Naive B cell (primary cell): ENCODE measurements around the gene AMMECR1L. TPM values are rescaled to one million over a fixed set of nuclear protein-coding genes. Genes with fewer than 3 reads are reported as not detected.
"Not testable (repeated sequence)": the region's sequence is repeated elsewhere in the genome, so short reads cannot be mapped to it uniquely, and the experiment has no call there.

Experiments
- ATAC-seq, 2 donors: fragments of 150-1000 bp; cut with Tn5 transposase; 2 replicates each; pipeline ENCODE4 v1.10.0; 2021; ENCODE audit warnings: low read depth in 2 of 2, mild to moderate bottlenecking in 2 of 2, moderate library complexity in 2 of 2
- DNase-seq: peaks from one replicate; pipeline ENCODE4 v3.0.0; 2022
- H3K27ac Mint-ChIP-seq, 6 donors: one replicate each; pipeline ENCODE4 v1.8.0; 2020 to 2022; ENCODE audit warnings: mild to moderate bottlenecking in 6 of 6, mixed read lengths in 6 of 6, moderate library complexity in 5 of 6, inconsistent platforms in 2 of 6
- H3K27me3 Mint-ChIP-seq, 3 donors: one replicate each; pipeline ENCODE4 v1.8.0; 2021 to 2022; ENCODE audit warnings: mixed read lengths in 3 of 3, mild to moderate bottlenecking in 1 of 3
- H3K36me3 Mint-ChIP-seq, 2 donors: one replicate each; pipeline ENCODE4 v1.8.0; 2020 to 2022; ENCODE audit warnings: mixed read lengths in 2 of 2, inconsistent platforms in 1 of 2, mild to moderate bottlenecking in 1 of 2
- H3K4me1 Mint-ChIP-seq, 3 donors: one replicate each; pipeline ENCODE4 v1.8.0; 2020 to 2022; ENCODE audit warnings: mixed read lengths in 3 of 3, inconsistent platforms in 1 of 3, mild to moderate bottlenecking in 1 of 3, moderate library complexity in 1 of 3
- H3K4me3 Mint-ChIP-seq, 8 donors: one replicate each; pipeline ENCODE4 v1.8.0; 2020 to 2022; ENCODE audit warnings: mild to moderate bottlenecking in 8 of 8, mixed read lengths in 8 of 8, moderate library complexity in 8 of 8, inconsistent platforms in 2 of 8
- H3K9me3 Mint-ChIP-seq, 7 donors: one replicate each; pipeline ENCODE4 v1.8.0; 2020 to 2022; ENCODE audit warnings: mixed read lengths in 7 of 7, mild to moderate bottlenecking in 5 of 7, inconsistent platforms in 2 of 7, moderate library complexity in 1 of 7
- polyA plus RNA-seq, 6 donors: library from polyadenylated mRNA; unstranded; fragments of 300-500 nt; fragmentation: Illumina TruSeq; gene quantifications; one replicate each; pipeline ENCODE4 v1.2.3, GENCODE V29; 2021; ENCODE audit warnings: low read depth in 6 of 6

AMMECR1L gene
- polyA plus RNA-seq, result 1 to 10 TPM; 3.7 to 9.9 (median 7.4) TPM

DNA sequence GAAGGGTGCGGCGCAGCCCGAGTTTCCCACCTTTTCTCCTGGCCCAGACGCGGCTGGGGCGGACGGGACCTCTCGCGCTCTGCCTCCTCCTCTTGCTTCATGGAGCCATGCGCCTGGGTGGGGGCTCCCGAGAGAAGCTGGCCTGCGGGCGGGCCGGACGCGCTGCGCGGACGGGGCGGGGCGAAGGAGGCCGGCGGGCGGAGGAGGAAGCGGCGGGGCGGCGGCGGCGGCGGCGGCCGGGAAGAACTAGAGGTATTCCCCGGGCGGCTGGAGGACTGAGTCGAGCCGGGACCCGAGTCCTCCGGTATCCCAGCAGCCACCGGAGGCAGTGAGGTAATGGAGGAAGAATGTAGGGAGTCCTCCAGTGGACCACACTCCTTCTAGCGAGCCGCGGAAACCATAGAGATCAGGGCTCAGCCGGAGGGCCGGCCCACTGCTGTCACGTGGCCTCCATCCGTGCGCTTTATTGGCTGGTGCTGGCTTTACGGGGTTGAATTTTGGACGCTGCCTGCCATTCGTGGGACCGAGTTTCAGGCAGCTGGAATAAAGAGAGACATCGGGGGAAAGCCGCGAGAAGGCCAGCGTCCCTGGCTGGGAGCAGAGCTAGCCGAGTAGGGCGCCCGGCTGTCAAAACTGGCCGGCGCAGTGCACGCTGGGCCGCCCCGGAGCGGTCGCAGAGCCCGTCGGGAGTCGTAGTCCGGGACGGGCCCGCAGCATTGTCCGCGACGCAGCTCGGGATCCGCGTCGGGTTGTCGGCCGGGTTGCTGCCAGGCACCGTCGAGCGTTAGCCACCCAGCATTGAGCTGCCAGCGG is at the start of gene AMMECR1L:
AMMECR1L (minus strand) TSS at position 177 of the 813 bp plus-strand sequence. CDS start 11,722 bp downstream, outside the sequence.
- Mint-ChIP-seq H3K27ac (peak within 1 kb of the TSS; percentile 87 to 95 (median 93)), H3K4me3 (peak within 1 kb of the TSS; percentile 89 to 97 (median 91)), H3K4me1 (peaks cover 17 to 42% (median 29%) of the 10 kb centered on the region in 3 donors)
- DNase-seq, result peak; percentile 81
- peak; percentile 85 to 86 for ATAC-seq
- H3K36me3 Mint-ChIP-seq, H3K27me3 Mint-ChIP-seq, H3K9me3 Mint-ChIP-seq: not testable (repeated sequence)

DNA sequence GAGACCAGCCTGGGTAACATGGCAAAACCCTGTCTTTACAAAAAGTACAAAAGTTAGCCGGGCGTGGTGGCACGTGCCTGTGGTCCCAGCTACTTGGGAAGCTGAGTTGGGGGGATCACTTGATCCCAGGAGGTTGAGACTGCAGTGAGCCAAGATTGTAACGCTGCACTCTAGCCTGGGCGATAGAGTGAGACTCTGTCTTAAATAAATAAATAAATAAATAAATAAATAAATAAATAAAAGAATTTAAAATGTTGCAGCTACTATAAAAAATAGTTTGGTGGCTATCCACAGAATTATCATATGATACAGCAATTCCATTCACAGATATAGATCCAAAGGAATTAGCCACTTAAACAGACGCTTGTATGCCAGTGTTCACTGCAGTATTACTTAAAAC is 49.6 kb upstream of the AMMECR1L start:
- H3K27me3 Mint-ChIP-seq, result no peaks in the 10 kb centered on the region
- H3K4me1 Mint-ChIP-seq, result no peaks in the 10 kb centered on the region
- DNase-seq (no peak), ATAC-seq (no peak)
- H3K9me3 Mint-ChIP-seq, result no peaks in the 10 kb centered on the region
- no peak overlapping the region for H3K4me3 Mint-ChIP-seq
- H3K36me3 Mint-ChIP-seq, result no peaks in the 10 kb centered on the region
- no peak overlapping the region for H3K27ac Mint-ChIP-seq

DNA sequence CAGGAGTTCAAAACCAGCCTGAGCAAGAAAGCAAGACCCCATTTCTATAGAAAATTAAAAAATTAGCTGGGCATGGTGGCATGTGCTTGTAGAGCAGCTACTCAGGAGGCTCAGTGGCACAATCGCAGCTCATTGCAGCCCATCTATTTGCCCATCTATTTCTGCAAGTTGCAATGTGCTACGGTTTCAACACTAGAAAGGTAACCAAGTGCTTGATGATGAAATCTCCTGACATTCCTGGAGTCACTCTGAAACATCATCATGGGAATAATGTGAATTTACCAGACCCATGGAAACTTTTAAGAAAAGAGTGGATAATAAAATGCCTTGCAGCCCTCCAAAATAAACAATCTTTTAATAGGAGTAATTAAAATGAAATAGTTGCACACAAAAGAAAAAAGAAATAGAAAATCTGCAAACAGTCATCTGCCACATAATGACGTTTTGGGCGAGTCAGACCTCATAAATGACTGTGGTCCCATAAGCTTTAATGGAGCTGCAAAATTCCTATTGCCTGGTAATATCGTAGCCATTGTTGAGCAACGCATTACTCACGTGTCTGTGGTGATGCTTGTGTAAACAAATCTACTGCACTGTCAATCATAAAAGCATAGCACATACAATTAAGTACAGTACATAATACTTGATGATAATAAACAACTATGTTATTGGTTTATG is 46.6 kb upstream of the AMMECR1L start:
- DNase-seq (no peak), ATAC-seq (no peak)
- H3K9me3 Mint-ChIP-seq, result no peaks in the 10 kb centered on the region
- no peaks in the 10 kb centered on the region for H3K36me3 Mint-ChIP-seq
- H3K4me3 Mint-ChIP-seq, result no peak overlapping the region
- no peaks in the 10 kb centered on the region for H3K4me1 Mint-ChIP-seq
- H3K27me3 Mint-ChIP-seq, result no peaks in the 10 kb centered on the region
- no peak overlapping the region for H3K27ac Mint-ChIP-seq

- no peaks in the 10 kb centered on the region for H3K27me3 Mint-ChIP-seq
- peaks cover 0 to 1% (median 0%) of the 10 kb centered on the region in 7 donors for H3K9me3 Mint-ChIP-seq
- DNase-seq, result no peak
- H3K36me3 Mint-ChIP-seq, result no peaks in the 10 kb centered on the region
- no peak overlapping the region for H3K27ac Mint-ChIP-seq
- no peak for ATAC-seq
- H3K4me3 Mint-ChIP-seq, result no peak overlapping the region
- H3K4me1 Mint-ChIP-seq, result no peaks in the 10 kb centered on the region
Measured at GRCh38 chr2:127929449-127929848, 43.7 kb upstream of the AMMECR1L start.

DNA sequence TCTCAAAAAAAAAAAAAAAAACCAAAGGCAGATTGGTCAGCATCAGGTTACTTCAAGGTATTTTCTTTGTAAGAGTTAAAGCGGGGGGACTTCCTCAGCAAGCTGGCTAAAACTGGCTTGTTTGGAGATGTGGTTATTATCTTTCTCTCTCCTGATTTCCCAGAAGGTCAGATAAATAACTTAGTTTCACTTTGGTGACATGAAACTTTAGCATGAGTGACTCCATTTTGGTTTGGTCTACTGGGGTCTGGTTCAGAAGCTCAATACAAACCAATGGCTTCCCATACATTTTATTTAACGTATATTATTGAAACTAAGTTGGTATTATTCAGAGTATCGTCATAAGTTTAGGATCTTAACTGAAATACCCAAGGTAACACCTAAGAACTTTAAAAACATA is 41.6 kb upstream of the AMMECR1L start:
- H3K27me3 Mint-ChIP-seq, result no peaks in the 10 kb centered on the region

GRCh38 chr2:127917916-127918315 is 32.2 kb upstream of the AMMECR1L start:
- H3K9me3 Mint-ChIP-seq, result no peaks in the 10 kb centered on the region
- H3K27me3 Mint-ChIP-seq, result peaks cover 0 to 4% (median 0%) of the 10 kb centered on the region in 3 donors
- no peaks in the 10 kb centered on the region for H3K4me1 Mint-ChIP-seq
- ATAC-seq (no peak), DNase-seq (no peak)
- no peak overlapping the region for H3K4me3 Mint-ChIP-seq
- no peak overlapping the region for H3K27ac Mint-ChIP-seq
- H3K36me3 Mint-ChIP-seq, result no peaks in the 10 kb centered on the region

More for the DNA sequence above, 41.6 kb upstream of the AMMECR1L start:
- no peak for DNase-seq
- Mint-ChIP-seq H3K4me1 (no peaks in the 10 kb centered on the region), H3K9me3 (peaks cover 0 to 1% (median 0%) of the 10 kb centered on the region in 7 donors), H3K4me3 (no peak overlapping the region), H3K27ac (peak overlapping the region in 2 of 6 donors; percentile 12 to 29), H3K36me3 (no peaks in the 10 kb centered on the region)
- ATAC-seq, result no peak

GRCh38 chr2:127913808-127914457 is 28.2 kb upstream of the AMMECR1L start:
- no peak for DNase-seq
- H3K36me3 Mint-ChIP-seq, result no peaks in the 10 kb centered on the region
- peaks cover 0 to 6% (median 0%) of the 10 kb centered on the region in 3 donors for H3K4me1 Mint-ChIP-seq
- no peaks in the 10 kb centered on the region for H3K9me3 Mint-ChIP-seq
- ATAC-seq, result no peak
- H3K27ac Mint-ChIP-seq, result peak overlapping the region in 1 of 6 donors; percentile 24
- H3K27me3 Mint-ChIP-seq, result peaks cover 0 to 4% (median 0%) of the 10 kb centered on the region in 3 donors
- no peak overlapping the region for H3K4me3 Mint-ChIP-seq

DNA sequence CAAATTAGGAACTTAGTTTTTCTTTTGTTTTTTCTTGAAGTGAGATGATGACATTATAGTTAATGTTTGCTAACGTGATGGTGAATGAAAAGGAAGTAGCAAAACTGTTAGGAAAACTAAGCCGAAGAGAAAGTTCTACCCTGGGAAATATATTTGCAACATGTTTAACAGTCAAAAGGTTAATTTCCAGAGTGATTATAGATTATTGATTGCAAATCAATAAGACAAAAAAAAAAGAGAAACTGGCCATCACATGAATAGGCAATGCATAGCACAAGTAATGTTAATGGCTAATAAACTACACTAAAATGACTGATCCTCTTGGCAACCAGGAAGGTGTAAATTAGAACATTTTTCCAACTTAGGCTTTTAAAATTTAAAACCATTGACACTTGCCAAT is 26.0 kb upstream of the AMMECR1L start:
- no peak overlapping the region for H3K4me3 Mint-ChIP-seq
- peaks cover 0 to 4% (median 0%) of the 10 kb centered on the region in 3 donors for H3K27me3 Mint-ChIP-seq
- ATAC-seq (no peak), DNase-seq (no peak)
- peak overlapping the region in 1 of 6 donors; percentile 35 for H3K27ac Mint-ChIP-seq
- H3K36me3 Mint-ChIP-seq, result no peaks in the 10 kb centered on the region
- peaks cover 0 to 6% (median 0%) of the 10 kb centered on the region in 3 donors for H3K4me1 Mint-ChIP-seq
- H3K9me3 Mint-ChIP-seq, result no peaks in the 10 kb centered on the region

GRCh38 chr2:127910415-127910814 is 24.7 kb upstream of the AMMECR1L start:
- Mint-ChIP-seq H3K9me3 (no peaks in the 10 kb centered on the region), H3K27me3 (no peaks in the 10 kb centered on the region), H3K36me3 (no peaks in the 10 kb centered on the region), H3K4me1 (peaks cover 0 to 6% (median 0%) of the 10 kb centered on the region in 3 donors), H3K27ac (peak overlapping the region in 1 of 6 donors; percentile 44), H3K4me3 (no peak overlapping the region)
- ATAC-seq (no peak), DNase-seq (no peak)

- no peak for DNase-seq
- Mint-ChIP-seq H3K4me1 (peaks cover 0 to 6% (median 0%) of the 10 kb centered on the region in 3 donors), H3K27ac (peak overlapping the region in 2 of 6 donors; percentile 24 to 27), H3K4me3 (no peak overlapping the region), H3K9me3 (no peaks in the 10 kb centered on the region), H3K27me3 (no peaks in the 10 kb centered on the region), H3K36me3 (no peaks in the 10 kb centered on the region)
- ATAC-seq, result no peak
Measured at GRCh38 chr2:127909019-127909418, 23.3 kb upstream of the AMMECR1L start.

- not testable (repeated sequence) for H3K4me1 Mint-ChIP-seq, H3K9me3 Mint-ChIP-seq, ATAC-seq, DNase-seq, H3K36me3 Mint-ChIP-seq, H3K27me3 Mint-ChIP-seq, H3K27ac Mint-ChIP-seq, H3K4me3 Mint-ChIP-seq
Measured at GRCh38 chr2:127907733-127908400, 22.1 kb upstream of the AMMECR1L start.

GRCh38 chr2:127906206-127906926 is 20.6 kb upstream of the AMMECR1L start:
- Mint-ChIP-seq H3K27me3 (no peaks in the 10 kb centered on the region), H3K4me1 (peaks cover 0 to under 1% (median 0%) of the 10 kb centered on the region in 3 donors), H3K4me3 (peak overlapping the region in 1 of 8 donors; percentile 9), H3K36me3 (no peaks in the 10 kb centered on the region), H3K27ac (peak overlapping the region in 2 of 6 donors; percentile 40 to 44), H3K9me3 (no peaks in the 10 kb centered on the region)
- DNase-seq (no peak), ATAC-seq (no peak)
